ENCODE data around the gene ADRA2B.
"Not testable (repeated sequence)": the region's sequence is repeated elsewhere in the genome, so short reads cannot be mapped to it uniquely, and the experiment has no call there.

Gene ADRA2B

DNA sequence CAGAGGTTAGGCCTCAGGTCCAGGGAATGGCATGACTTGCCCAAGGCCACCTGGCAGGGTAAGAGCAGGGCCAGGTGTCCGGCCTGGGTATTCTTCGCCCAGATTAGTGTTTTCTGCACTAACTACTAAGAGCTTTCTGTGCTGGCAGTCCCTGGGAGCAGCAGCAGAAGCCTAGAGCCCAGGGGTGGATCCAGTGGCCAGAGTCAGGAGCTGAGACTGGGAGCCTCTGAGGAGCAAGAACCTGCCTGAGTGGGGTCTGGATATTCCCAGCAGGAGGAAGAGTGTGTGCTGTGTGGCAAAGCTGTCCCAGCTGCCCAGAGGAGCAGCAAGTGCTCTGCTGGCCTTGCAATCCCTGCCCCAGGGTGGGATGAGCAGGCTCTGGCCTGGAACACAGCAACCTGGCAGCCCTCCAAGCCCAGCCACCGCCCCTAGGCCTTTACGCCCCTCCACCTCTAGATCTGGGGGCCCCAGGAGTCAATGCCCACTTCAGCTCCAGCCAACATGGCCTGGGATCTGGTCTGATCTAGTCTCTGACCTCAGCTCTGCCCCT lies 50.9 kb downstream of the ADRA2B start:
- no peak for DNase-seq

DNA sequence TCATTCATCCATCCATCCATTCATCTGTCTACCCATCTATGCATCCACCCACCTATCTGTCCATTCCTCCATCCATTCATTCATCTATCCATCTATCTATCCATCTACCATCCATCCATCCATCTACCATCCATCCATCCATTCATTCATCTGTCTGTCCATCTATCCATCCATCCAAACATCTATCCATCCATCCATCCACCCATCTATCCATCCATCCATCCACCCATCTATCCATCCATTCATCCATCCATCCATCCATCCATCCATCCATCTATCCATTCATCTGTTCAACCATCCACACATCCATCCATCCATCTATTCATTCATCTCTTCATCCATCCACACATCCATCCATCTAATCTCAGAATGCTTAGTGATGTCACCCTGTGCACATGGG lies 51.6 kb downstream of the ADRA2B start:
- not testable (repeated sequence) for DNase-seq

DNA sequence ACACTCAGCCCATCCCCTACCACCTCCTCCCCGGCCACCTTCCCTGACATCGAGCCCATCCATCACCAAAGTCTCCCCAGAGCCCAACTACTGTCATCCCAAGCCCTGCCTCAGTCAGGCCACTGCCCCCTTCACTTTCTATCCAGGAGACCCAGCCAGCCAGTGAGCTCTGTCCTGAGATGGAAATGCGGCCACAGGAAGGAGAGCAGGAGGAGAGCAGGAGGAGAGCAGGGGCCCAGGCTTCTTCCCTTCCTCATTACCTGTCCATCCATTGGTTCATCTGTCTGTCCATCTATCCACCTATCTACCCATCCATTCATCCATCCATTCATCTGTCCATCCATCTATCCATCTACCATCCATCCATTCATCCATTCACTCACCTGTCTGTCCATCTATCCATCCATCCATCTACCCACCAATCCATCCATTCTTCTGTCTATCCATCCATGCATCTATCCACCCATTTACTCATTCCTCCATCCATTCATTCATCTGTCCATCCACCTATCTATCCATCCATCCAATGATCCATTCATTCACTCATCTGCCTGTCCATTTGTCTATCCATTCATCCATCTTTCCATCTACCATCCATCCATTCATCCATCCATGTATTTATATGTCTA lies 52.2 kb downstream of the ADRA2B start:
- not testable (repeated sequence) for DNase-seq

DNA sequence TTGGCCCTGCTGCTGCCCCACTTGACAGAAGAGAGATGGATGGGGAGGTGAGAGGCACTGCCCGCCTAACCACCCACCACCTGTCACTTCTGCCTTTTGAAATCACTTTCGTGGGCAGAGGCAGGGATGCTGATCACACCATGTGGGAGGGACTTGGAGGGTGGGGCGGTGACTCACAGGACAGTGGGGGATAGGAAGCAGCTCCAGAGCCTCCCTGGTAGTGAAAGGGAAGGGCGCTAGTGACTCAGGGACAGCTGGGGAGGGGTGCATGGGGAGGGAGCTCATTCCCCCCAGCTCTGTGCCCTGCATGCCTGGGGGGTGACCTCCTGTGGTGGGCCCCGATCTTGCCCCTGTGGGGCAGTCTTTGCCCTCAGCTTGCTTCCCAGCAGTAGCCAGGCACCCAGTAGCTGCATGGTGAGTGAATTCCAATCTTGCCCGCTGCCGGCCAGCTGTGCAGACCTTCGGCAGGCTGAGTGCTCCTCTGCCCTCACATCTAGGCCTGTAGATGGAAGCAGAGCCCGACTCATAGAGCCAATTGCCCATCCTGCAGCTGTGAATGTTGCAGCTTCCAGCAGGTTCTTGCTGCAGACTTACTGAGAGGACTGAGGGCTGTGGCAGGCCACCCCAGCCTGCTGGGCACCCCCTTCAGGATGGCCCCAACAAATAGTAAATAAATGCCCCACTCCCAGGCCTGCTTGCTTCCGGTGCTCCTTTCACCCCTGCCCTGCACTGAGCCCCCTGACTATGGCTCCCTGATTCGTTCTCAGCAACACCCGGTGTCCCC lies 53.1 kb downstream of the ADRA2B start:
- DNase-seq: peak; percentile 73

Data from fibroblast of skin of scalp (primary cell).